SK-MEL-5 (cell line): Measurements from ENCODE around the gene SMG1. TPM values are rescaled to one million over a fixed set of nuclear protein-coding genes. Genes with fewer than 3 reads are reported as not detected.
"Not testable (repeated sequence)": the region's sequence is repeated elsewhere in the genome, so short reads cannot be mapped to it uniquely, and the experiment has no call there.

Experiments
- DNase-seq: peaks from one replicate; pipeline ENCODE4 v3.0.0-alpha.2; 2016; ENCODE audit warnings: low read depth, low spot score
- in situ Hi-C: cut with HindIII; loops from 2 replicates; pipeline ENCODE4 v1.10.0; 2016; ENCODE audit warnings: low sequenced_read_pairs, high pct_unique_total_duplicates, low pct_unique_long_range_greater_than_20kb
- polyA plus RNA-seq, 2 experiments: library from polyadenylated mRNA; depleted of rRNA; stranded (reverse); fragments of >200 nt; gene quantifications; 2 replicates each; pipeline ENCODE4 v1.2.3, GENCODE V29; 2015
- total RNA-seq: library from RNA; depleted of rRNA; stranded (reverse); fragments of >200 nt; shearing (Covaris generic); gene quantifications from 2 replicates; pipeline ENCODE4 v1.2.3, GENCODE V29; 2014; rRNA removed

The SMG1 gene
- 21.8 and 22.3 TPM in 2 replicates for total RNA-seq
- 15.2 and 23.1 TPM in 2 replicates for polyA plus RNA-seq (2015; cell fraction: cytosol; rRNA removed)
- polyA plus RNA-seq (2015; cell fraction: nucleus; rRNA removed): 39.5 and 47.3 TPM in 2 replicates

DNA sequence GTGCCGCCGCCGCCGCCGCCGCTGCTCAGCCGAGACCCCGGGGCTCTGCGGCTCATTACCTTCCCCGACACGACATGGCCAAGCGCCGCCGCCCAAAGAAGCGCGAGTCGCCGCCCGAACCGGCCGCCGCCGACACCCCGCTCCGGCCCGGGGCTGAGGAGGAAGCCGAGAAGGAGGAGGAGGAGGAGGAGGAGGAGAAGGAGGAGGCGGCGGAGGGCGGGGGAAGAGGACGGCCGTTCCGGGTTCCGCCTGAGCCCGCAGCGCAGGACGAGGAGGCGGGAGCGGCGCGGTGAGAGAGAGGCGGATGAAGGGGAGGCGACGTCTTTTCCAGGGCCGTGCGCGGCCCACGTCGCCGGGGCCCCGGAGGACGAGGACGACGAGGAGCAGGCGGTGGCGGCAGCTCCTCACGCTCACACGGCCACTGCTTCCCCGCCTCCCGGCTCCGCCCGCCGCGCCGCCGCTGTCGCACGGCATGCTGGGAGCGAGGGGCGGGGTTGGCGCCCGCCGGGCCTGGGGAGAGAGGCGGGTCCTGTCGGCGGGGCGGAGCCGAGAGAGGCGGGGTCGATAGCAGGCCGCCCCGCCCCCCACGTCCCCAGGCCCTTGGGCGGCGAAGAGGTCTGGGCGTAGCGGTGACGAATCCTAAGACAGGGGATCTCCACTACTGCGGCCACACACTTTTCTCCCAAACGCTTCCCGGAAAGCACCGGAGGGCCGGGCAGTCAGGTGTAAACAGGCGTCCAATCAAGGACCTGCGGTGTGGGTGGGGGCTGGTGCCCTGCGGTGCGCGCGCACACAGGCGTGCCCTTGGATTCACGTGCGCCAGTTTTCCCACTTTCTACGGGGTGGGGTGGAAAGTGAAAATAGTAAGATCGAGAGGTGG, at the start of gene SMG1:
SMG1 (minus strand) TSS at position 423 of the 880 bp plus-strand sequence; CDS start at position 56, 367 bp downstream.
- peak; percentile 86 for DNase-seq
- in situ Hi-C loops: not testable (repeated sequence)

DNA sequence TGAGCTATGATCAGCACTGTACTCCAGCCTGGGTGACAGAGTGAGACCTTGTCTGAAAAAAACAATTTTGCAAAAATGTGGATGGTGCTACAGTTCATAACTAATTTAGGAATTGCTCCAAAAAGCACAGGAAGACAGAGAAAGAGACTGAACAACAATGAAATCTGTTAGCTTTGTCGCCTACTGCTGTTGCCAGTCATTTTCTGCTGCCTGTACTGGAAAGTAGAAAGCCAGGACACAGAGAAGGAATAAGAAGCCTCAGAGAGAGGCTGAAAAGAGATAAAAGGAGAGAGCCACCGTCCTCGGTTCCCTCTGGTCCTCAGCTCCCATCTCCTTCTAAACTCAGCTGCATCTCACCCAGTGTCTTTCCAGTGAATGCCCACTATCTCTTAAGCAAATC, 48.9 kb upstream of the SMG1 start:
- in situ Hi-C loops: no loop called here

DNA sequence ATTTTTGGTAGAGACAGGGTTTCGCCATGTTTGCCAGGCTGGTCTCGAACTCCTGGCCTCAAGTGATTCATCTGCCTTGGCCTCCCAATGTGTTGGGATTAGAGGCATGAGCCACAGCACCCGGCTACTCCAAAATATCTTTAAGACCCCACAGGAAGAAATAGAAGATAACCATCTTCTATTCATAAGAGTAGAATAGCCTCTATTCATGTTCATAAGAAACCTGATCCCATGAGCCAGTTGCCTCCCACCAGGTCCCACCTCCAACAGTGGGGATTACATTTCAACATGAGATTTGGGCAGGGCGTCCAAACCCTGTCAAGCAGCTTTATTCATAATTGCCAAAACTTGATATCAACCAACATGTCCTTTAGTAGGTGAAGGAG, 43.6 kb upstream of the SMG1 start:
- in situ Hi-C loops: no loop called here
- peak; percentile 63 for DNase-seq

More for the DNA sequence above, 48.9 kb upstream of the SMG1 start:
- no peak for DNase-seq

DNA sequence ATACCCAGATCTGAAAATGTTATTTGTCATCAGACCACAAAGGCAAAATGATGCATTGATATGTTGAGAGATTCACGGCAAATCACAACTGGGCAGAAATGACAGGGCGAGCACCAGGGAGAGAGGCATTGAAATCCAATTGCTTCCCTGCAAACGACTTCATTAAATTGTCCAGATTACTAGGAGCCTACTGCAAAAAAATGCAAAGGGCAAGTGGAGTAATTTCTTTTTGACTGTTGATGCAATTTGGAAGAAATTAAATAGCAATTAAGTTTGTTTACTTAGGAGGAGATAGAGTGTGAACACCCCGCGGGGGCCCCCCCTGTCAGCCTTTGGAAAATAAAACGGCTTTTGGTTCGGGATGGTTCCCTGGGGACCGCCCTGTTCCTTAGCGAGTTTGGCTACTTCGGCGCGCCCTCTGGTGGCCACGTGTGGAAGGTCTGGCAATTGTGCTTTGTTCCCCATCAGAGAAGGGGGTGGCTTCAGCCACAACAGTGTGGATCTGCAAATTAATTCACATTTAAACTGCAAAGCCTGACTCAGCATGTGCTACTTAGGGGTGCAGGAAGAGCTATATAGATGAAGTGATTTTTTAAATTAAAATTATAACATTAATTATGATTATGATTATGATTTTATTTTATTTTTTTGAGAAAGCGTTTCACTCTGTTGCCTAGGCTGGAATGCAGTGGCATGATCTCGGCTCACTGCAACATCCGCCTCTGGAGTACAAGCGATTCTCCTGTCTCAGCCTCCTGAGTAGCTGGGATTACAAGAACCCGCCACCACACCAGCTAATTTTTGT, 43.0 kb upstream of the SMG1 start:
- DNase-seq: peak; percentile 88
- in situ Hi-C loops: no loop called here

DNA sequence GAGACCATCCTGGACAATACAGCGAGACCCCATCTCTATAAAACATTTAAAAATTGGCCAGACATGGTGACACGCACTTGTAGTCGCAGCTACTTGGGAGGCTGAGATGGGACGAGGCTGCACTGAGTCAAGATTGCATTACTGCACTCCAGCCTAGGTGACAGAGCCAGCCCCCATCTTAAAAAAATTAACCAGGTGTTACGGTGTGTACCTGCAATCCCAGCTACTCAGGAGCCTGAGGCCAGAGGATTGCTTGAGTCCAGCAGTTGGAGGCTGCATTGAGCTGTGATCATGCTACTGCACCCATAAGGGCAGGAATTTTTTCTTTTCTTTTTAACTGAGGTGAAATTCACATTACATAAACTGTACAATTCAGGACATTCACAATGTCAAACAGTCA, 40.6 kb upstream of the SMG1 start:
- DNase-seq: no peak
- in situ Hi-C loops: no loop called here

DNA sequence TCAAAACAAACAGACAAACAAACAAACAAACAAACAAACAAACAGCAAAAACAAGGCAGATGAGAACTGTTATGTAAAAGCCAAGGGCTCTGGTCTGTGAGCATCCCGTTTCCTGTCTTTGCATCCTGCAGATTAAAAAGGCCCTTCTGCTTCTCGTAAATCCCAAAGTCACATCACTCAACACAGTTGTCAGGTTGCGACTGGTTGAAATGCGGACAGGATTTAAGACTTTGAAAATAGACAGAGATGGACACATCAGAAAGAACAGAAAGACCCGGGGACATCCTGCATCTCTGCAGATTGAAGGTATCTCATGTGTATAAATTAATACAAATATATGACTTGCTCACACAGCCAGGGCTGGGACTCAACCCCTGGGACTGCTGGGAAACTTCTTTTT, 39.3 kb upstream of the SMG1 start:
- in situ Hi-C loops: no loop called here
- DNase-seq: no peak

DNA sequence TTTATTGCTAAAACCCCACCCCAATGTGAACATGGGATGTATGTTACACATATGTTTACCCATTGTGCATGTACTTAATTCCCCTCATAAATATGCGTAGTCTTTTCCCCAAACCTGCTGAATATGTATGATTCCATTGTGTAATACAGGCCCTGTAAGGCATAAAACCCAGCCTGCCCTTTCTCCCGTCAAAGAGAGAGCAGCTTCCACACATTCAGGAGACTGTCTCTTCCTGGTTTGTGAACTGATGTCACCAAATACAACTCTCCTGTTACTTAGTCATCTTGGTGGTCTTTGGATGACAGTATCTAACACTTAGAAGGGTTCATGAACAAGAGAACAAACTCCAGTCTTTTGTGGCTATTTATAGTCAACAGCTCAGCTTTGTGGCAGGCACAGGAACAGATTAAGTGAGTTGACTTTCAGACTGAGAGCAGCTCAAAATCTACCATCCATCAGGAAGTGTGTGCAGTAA, 32.9 kb upstream of the SMG1 start:
- in situ Hi-C loops: no loop called here
- no peak for DNase-seq

DNA sequence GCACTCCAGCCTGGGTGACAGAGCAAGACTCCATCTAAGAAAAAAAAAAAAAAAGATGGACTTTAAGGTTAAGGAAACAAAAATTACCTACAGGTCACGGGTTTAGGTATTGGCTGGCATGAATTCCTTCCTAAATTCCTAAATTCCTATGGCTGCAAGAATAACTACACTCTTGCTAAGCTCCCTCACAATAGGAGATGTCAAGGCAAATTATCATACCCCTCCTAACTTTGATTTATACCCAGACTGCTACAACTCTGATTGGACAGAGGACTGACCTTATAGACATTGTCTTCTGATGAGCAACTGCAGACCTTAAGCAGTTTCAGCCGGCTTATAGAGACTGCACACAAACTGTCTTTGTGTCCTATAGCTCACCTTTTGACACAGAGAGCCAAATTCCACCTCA, 32.4 kb upstream of the SMG1 start:
- in situ Hi-C loops: no loop called here
- no peak for DNase-seq

DNA sequence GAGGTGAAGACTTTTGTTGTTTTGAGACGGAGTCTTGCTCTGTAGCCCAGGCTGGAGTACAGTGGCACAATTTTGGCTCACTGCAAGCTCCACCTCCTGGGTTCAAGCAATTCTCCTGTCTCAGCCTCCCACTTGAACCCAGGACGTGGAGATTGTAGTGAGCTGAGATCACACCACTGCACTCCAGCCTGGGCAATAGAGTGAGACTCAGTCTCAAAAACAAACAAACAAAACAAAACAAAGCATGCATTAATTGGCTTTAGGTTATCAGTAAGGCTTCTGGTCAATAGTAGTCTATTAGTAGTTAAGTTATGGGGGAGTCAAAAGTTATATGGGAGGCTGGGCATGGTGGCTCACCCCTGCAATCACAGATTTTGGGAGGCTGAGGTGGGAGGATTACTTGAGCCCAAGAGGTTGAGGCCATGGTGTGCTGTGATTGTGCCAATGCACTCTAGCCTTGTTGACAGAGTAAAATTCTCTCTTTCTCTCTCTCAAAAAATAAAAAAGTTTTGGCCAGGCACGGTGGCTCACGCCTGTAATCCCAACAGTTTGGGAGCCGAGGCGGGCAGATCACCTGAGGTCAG, 30.5 kb upstream of the SMG1 start:
- in situ Hi-C loops, DNase-seq: not testable (repeated sequence)

DNA sequence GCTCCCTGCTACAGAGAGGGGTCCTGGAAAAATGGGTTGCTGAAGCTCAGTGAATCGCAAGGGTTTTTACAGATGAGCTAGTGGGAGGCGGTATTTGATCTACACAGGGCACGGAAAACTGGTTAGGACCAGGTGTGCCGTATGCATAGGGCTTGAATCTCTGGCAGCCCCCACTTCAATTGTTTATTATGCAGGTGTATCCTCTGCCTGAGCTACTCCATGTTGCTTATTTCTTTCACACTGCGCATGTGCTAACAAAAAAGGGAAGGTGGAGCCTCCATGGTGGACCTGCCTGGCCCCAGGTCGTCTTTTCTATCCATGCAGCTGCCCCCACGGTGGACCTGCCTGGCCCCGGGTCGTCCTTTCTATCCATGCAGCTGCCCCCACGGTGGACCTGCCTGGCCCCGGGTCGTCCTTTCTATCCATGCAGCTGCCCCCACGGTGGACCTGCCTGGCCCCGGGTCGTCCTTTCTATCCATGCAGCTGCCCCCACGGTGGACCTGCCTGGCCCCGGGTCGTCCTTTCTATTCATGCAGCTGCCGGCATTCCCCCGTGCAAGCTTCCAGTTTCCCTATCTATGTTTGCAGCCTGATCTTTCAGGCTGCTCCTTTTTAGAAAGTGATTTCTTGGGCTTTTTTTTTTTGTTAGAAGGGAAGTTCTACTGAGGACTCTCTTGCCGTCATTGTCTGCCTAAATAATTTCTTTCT, 29.8 kb upstream of the SMG1 start:
- in situ Hi-C loops: not testable (repeated sequence)
- DNase-seq: peak; percentile 27

DNA sequence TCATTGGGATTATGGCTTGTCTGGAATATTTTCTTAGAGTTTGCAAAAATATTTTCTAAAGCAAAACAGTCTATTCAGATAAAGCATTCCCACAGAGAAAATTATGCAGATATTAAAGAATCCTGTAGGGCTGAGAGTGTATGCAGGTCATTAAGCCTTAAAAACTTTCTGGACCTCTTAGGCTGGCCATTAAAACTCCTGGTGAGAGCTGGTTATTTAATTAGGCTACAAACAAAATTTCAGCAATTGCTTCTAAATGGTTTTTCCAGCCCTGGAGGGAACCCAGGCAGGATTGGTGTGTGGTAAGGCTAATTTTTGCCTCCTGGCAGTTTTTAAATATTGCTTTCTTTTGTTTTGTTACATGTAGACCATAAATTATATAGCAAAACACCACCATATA, 27.3 kb upstream of the SMG1 start:
- in situ Hi-C loops: no loop called here
- DNase-seq: no peak

DNA sequence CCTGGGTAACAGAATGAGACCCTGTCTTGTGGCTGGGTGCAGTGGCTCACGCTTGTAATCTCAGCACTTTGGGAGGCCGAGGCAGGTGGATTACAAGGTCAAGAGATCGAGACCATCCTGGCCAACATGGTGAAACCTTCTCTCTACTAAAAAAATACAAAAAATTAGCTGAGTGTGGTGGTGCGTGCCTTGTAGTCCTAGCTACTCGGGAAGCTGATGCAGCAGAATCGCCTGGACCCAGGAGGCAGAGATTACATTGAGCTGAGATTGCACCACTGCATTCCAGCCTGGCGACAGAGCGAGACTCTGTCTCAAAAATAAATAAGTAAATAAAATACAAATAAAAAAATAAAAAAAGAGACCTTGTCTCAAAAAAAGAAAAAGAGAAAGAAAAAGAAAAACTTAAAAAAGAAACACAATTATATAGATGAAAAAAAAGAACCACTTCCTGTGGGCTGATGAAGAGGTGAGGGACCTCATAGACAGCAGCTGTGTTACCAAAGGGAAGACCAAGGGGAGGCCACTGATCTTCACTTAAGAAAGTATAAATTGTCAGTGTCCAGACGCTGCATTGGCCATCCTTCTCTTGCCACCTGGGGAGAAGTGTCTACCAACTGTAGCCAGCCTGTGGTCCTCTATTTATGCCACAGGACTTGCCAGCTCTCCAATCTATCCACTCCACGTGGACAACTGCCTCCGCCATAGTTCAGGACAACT, 24.4 kb upstream of the SMG1 start:
- DNase-seq: no peak
- in situ Hi-C loops: no loop called here

DNA sequence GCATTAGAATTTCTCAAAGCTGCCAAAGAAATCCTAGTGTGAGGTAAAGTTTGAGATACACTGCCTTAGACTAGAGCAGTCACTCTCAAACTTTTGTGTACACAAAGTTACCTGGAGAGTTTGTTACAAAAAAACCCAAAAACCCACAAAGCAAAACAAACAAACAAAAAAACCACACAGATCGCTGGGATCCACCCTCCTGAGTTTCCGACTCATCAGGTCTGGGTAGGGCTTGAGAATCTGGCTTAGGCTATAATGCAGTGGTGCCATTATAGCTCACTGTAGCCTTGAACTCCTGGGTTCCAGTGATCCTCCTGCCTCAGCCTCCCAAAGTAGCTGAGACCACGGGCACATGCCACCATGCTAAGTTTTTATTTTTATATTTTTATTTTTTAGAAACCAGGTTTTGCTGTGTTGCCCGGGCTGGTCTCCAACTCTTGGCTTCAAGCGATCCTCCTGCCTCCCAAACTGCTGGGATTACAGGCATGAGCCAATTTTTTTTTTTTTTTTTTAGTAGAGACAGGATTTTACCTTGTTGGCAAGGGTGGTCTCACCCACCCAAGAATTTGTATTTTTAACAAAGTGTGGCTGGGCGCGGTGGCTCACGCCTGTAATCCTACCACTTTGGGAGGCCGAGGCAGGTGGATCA, 22.3 kb upstream of the SMG1 start:
- in situ Hi-C loops: no loop called here
- no peak for DNase-seq

DNA sequence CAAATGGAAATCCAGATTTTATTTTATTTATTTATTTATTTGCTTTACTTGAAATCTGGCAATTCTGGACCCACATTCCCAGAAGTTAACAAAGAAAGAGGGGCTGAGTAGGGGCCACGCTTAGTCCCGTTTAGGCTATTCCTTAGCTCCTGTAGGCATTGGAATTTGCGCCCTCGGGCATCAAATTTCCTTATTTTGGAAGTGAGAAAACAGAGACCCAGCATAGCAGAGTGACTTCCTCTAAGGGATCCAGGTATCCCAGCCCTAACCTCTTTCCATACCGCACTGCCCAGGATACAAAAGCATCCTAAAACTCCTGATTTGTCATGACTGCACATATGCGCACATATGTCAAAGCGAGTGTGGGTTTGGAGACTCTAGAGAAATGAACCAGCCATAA, 19.0 kb upstream of the SMG1 start:
- no peak for DNase-seq
- in situ Hi-C loops: no loop called here

DNA sequence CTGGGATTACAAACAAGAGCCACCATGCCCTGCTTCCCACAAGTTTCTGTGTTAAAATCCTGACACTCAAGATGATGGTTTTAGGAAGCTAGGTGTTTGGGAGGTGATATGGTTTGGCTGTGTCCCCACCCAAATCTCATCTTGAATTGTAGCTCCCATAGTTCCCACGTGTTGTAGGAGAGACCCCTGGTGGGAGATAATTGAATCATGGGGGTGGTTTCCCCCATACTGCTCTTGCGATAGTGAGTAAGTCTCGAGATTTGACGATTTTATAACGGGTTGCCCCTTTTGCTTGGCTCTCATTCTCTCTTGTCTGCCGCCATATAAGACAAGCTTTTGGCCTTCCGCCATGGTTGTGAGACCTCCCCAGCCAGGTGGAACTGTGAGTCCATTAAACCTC, 17.2 kb upstream of the SMG1 start:
- in situ Hi-C loops: no loop called here
- no peak for DNase-seq

DNA sequence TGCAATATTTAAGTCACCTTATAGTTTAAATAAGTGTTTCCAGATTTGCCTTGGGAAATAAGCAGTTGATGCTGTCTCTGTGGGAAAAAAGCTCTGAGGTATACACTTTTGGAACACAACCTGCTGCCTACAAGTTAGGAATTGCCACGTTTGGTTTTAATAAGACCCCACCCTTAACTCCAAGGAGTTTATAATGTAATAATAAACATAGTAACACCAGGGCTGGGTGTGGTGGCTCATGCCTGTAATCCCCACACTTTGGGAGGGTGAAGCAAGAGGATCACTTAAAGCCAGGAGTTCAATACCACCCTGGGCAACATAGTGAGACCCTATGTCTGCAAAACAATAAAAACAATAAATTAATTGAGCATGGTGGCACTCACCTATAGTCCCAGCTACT, 15.9 kb upstream of the SMG1 start:
- in situ Hi-C loops: no loop called here
- DNase-seq: no peak
